ENCODE results near the gene FUT4. TPM values are rescaled to one million over a fixed set of nuclear protein-coding genes. Genes with fewer than 3 reads are reported as not detected.

The FUT4 gene
- total RNA-seq, 1 experiment from 2014 or later, result 5.7 TPM

DNA sequence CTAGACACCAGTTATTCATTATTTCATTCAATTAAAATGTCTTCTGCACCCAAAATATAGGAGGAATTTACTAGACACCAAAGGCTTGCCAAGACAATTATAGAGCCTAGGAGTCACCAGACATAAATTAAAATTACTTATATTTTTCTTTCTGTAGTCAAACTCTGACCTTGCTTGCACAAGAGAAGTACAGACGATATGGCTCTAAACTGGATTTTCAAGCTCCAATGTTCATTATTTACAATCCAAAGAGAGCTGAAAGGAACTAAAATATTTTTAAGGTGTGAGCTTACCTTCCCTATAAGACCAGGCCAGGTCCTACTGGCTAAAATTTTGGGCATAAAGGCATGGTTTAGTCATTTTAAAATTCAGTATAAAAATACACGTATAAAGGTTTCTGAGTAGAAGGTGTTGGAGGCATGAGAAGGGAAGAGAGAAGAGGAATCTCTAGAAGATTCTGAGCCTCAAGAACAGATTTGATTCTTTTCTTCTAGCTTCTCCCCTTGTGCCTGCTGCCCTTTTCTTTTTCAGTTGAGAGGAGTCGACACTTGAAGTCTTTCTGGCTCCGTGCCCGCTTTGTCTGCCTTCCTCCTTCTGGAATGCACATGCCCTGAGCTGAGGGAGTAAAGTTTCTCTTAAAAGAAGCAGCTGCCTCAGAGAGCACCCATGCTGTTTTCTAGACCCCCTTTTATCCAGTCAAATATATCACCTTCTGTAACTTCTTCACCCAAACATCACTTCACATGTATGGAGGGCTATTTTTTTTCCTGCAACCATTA is 18.0 kb upstream of the FUT4 start:
- intact Hi-C loops (cut with micrococcal nuclease), result no loop called here
- DNase-seq (ENCODE audit: low read depth, low spot score), result no peak
- no peaks in the 10 kb centered on the region for H3K4me1 ChIP-seq (ENCODE audit: control insufficient read depth in 1 of 2, insufficient read depth in 2 of 2, low read length in 2 of 2)
- CTCF ChIA-PET, result no interaction called here
- no peaks in the 10 kb centered on the region for H3K36me3 ChIP-seq (ENCODE audit: control insufficient read depth in 1 of 2, insufficient read depth in 2 of 2, low read length in 2 of 2)
- POLR2A ChIA-PET, result no interaction called here
- H4K20me1 ChIP-seq (ENCODE audit: insufficient read depth), result no peaks in the 10 kb centered on the region
- H3K27me3 ChIP-seq (ENCODE audit: insufficient read depth, low read length), result no peaks in the 10 kb centered on the region
- TF ChIP-seq TCF7L2 (IDR thresholded peaks at IDR 0.05; ENCODE audit: borderline replicate concordance, extremely low read depth, insufficient read depth, insufficient read length), result no peak
- TF ChIP-seq EZH2phosphoT487 (IDR thresholded peaks at IDR 0.05; ENCODE audit: borderline replicate concordance), result no peak
- TF ChIP-seq, protein P1, sequence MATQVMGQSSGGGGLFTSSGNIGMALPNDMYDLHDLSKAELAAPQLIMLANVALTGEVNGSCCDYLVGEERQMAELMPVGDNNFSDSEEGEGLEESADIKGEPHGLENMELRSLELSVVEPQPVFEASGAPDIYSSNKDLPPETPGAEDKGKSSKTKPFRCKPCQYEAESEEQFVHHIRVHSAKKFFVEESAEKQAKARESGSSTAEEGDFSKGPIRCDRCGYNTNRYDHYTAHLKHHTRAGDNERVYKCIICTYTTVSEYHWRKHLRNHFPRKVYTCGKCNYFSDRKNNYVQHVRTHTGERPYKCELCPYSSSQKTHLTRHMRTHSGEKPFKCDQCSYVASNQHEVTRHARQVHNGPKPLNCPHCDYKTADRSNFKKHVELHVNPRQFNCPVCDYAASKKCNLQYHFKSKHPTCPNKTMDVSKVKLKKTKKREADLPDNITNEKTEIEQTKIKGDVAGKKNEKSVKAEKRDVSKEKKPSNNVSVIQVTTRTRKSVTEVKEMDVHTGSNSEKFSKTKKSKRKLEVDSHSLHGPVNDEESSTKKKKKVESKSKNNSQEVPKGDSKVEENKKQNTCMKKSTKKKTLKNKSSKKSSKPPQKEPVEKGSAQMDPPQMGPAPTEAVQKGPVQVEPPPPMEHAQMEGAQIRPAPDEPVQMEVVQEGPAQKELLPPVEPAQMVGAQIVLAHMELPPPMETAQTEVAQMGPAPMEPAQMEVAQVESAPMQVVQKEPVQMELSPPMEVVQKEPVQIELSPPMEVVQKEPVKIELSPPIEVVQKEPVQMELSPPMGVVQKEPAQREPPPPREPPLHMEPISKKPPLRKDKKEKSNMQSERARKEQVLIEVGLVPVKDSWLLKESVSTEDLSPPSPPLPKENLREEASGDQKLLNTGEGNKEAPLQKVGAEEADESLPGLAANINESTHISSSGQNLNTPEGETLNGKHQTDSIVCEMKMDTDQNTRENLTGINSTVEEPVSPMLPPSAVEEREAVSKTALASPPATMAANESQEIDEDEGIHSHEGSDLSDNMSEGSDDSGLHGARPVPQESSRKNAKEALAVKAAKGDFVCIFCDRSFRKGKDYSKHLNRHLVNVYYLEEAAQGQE (IDR thresholded peaks at IDR 0.05; ENCODE audit: low read depth), result no peak
- no peak for TF ChIP-seq CEBPB (IDR thresholded peaks at IDR 0.05; ENCODE audit: low read depth)
- no peak for TF ChIP-seq ZNF274 (IDR thresholded peaks at IDR 0.05; ENCODE audit: low read depth, low read length)
- ATAC-seq, result no peak
- RAD21 ChIA-PET (ENCODE audit: low non-redundant PET in 1 of 2, low total read pairs in 2 of 2, uncharacterized antibody in 2 of 2, unreplicated experiment in 2 of 2), result no interaction called here
- no peaks in the 10 kb centered on the region for H3K9me3 ChIP-seq (ENCODE audit: control insufficient read depth in 1 of 2, insufficient read depth in 1 of 2, low read depth in 1 of 2, low read length in 2 of 2)
- no peaks in the 10 kb centered on the region for H3K79me2 ChIP-seq (ENCODE audit: insufficient read depth, low read length)
- H3K4me2 ChIP-seq (ENCODE audit: low read length), result no peak overlapping the region
- no peaks in the 10 kb centered on the region for H3K9me2 ChIP-seq (ENCODE audit: insufficient read depth)
- H3K27ac ChIP-seq (ENCODE audit: low read depth, low read length), result no peak overlapping the region
- no peak overlapping the region for H3K4me3 ChIP-seq (replicated peaks in 1 of 2; ENCODE audit: low read depth in 1 of 2, low read length in 2 of 2)
- BruUV-seq (replicated peaks), result no TSS peak
- H2AFZ ChIP-seq (ENCODE audit: low read depth, low read length, poor library complexity, severe bottlenecking), result no peak overlapping the region
- H3K9ac ChIP-seq (ENCODE audit: low read length), result no peak overlapping the region
